SU-DHL-6 (cell line): ENCODE results near the gene TSTD1.

Experiments
- H2AFZ ChIP-seq: fragments of 200-600 bp; sonication (generic); 2 replicates; pipeline ENCODE4 v1.6.1; 2014; ENCODE audit warnings: low read depth, mild to moderate bottlenecking, moderate library complexity, mixed read lengths, antibody characterized with exemption, low read length; ENCODE audit not compliant: severe bottlenecking
- H3F3A ChIP-seq: fragments of 200-600 bp; shearing (Covaris generic); 2 replicates; pipeline ENCODE4 v1.6.0; 2016; ENCODE audit warnings: antibody characterized with exemption, mild to moderate bottlenecking; ENCODE audit not compliant: insufficient read depth
- H3K27ac ChIP-seq: fragments of 200-600 bp; sonication (generic); 2 replicates; pipeline ENCODE4 v1.5.1; 2016; ENCODE audit warnings: low read depth, mild to moderate bottlenecking, low read length, moderate library complexity, mixed read lengths
- H3K27me3 ChIP-seq: fragments of 200-600 bp; sonication (generic), shearing (Covaris generic); 2 replicates; pipeline ENCODE4 v1.6.0; 2014; ENCODE audit warnings: mild to moderate bottlenecking, low read length
- H3K36me3 ChIP-seq: fragments of 200-600 bp; sonication (generic); 2 replicates; pipeline ENCODE4 v1.6.1; 2014; ENCODE audit warnings: mild to moderate bottlenecking, low read length, mixed read lengths
- H3K4me2 ChIP-seq: fragments of 300-600, 200-600 bp; shearing (Covaris generic), sonication (generic); 2 replicates; pipeline ENCODE4 v1.6.0; 2014; ENCODE audit warnings: low read length, low read depth, mild to moderate bottlenecking; ENCODE audit not compliant: poor library complexity, severe bottlenecking
- H3K4me3 ChIP-seq: fragments of 200-600 bp; sonication (generic); 2 replicates; pipeline ENCODE4 v1.5.1; 2014; ENCODE audit warnings: antibody characterized with exemption, low read length, mild to moderate bottlenecking, mixed read lengths; ENCODE audit not compliant: insufficient read depth, poor library complexity, severe bottlenecking
- H3K79me2 ChIP-seq: fragments of 200-600 bp; sonication (generic); 2 replicates; pipeline ENCODE4 v1.6.1; 2014; ENCODE audit warnings: mild to moderate bottlenecking, low read length, moderate library complexity; ENCODE audit not compliant: insufficient read depth
- H3K9ac ChIP-seq: fragments of 200-600 bp; sonication (generic); 2 replicates; pipeline ENCODE4 v1.7.0; 2014; ENCODE audit warnings: mild to moderate bottlenecking, low read length
- H3K9me2 ChIP-seq: fragments of 200-600 bp; sonication (generic); replicated peaks from 2 replicates; pipeline ENCODE4 v1.6.1; 2014; ENCODE audit warnings: low read length; ENCODE audit not compliant: insufficient read depth
- H3K9me3 ChIP-seq: fragments of 200-600 bp; sonication (generic); 2 replicates; pipeline ENCODE4 v1.6.1; 2014; ENCODE audit warnings: low read length, mixed read lengths; ENCODE audit not compliant: insufficient read depth
- H4K20me1 ChIP-seq: fragments of 200-600 bp; sonication (generic); 2 replicates; pipeline ENCODE4 v1.6.1; 2014; ENCODE audit warnings: low read depth, mild to moderate bottlenecking, antibody characterized with exemption, low read length, moderate library complexity, mixed read lengths
- CTCF ChIP-seq: fragments of 200-600 bp; sonication (generic); IDR thresholded peaks from one replicate; pipeline ENCODE4 v1.5.1; 2017; ENCODE audit warnings: antibody characterized with exemption, mild to moderate bottlenecking, low read length, moderate library complexity; ENCODE audit not compliant: insufficient read depth, poor library complexity, severe bottlenecking
- EZH2phosphoT487 ChIP-seq: fragments of 200-600 bp; sonication (generic), shearing (Covaris generic); conservative IDR thresholded peaks from 2 replicates; pipeline ENCODE4 v1.6.1; 2018; ENCODE audit warnings: mild to moderate bottlenecking, antibody characterized with exemption, low read length, moderate library complexity, mixed read lengths

Gene TSTD1

GRCh38 chr1:161048949-161049722 is 10.4 kb upstream of the TSTD1 start:
- no peak overlapping the region for H3K4me2 ChIP-seq
- peaks cover 32% of the 10 kb centered on the region for H3F3A ChIP-seq
- H4K20me1 ChIP-seq, result no peaks in the 10 kb centered on the region
- TF ChIP-seq EZH2phosphoT487 (no peak), CTCF (no peak)
- H3K27ac ChIP-seq, result no peak overlapping the region
- peaks cover 8% of the 10 kb centered on the region for H3K79me2 ChIP-seq
- H3K27me3 ChIP-seq, result no peaks in the 10 kb centered on the region
- no peaks in the 10 kb centered on the region for H3K9me2 ChIP-seq
- H3K9me3 ChIP-seq, result no peaks in the 10 kb centered on the region
- H3K4me3 ChIP-seq, result no peak overlapping the region
- H3K36me3 ChIP-seq, result no peaks in the 10 kb centered on the region; the same call in 1 of the 2 replicates
- H2AFZ ChIP-seq, result no peak overlapping the region
- no peak overlapping the region for H3K9ac ChIP-seq

- Histone ChIP-seq H3K36me3 (no peaks in the 10 kb centered on the region; the same call in 1 of the 2 replicates), H3K4me3 (no peak overlapping the region), H3K79me2 (peaks cover 9% of the 10 kb centered on the region), H3K27ac (peak overlapping the region; percentile 89), H3K9me2 (no peaks in the 10 kb centered on the region), H3K27me3 (no peaks in the 10 kb centered on the region), H4K20me1 (no peaks in the 10 kb centered on the region), H3K9ac (no peak overlapping the region), H3F3A (peaks cover 33% of the 10 kb centered on the region), H3K9me3 (no peaks in the 10 kb centered on the region), H2AFZ (no peak overlapping the region), H3K4me2 (no peak overlapping the region)
- TF ChIP-seq EZH2phosphoT487 (no peak), CTCF (no peak)
These were observed 9.0 kb upstream of the TSTD1 start for GRCh38 chr1:161047436-161048420.

- H3K4me3 ChIP-seq, result peak overlapping the region; percentile 81
- no peaks in the 10 kb centered on the region for H4K20me1 ChIP-seq
- H3K79me2 ChIP-seq, result peaks cover 9% of the 10 kb centered on the region
- TF ChIP-seq CTCF, result no peak
- TF ChIP-seq EZH2phosphoT487, result no peak
- no peaks in the 10 kb centered on the region for H3K9me2 ChIP-seq
- peak overlapping the region; percentile 88 for H3K4me2 ChIP-seq
- no peak overlapping the region for H2AFZ ChIP-seq
- H3K36me3 ChIP-seq, result no peaks in the 10 kb centered on the region; the same call in 1 of the 2 replicates
- no peaks in the 10 kb centered on the region for H3K27me3 ChIP-seq
- H3K9me3 ChIP-seq, result no peaks in the 10 kb centered on the region
- H3K27ac ChIP-seq, result peak overlapping the region; percentile 89
- peaks cover 33% of the 10 kb centered on the region for H3F3A ChIP-seq
- H3K9ac ChIP-seq, result peak overlapping the region; percentile 87
These were observed 8.0 kb upstream of the TSTD1 start for GRCh38 chr1:161046605-161047228.
